H9 (cell line): Measurements from ENCODE around the gene TUBA4A. TPM values are rescaled to one million over a fixed set of nuclear protein-coding genes. Genes with fewer than 3 reads are reported as not detected.

Experiments used
- DNase-seq: peaks from one replicate; pipeline ENCODE4 v3.0.0-alpha.2; 2017
- H2AFZ ChIP-seq: one replicate; pipeline ENCODE4 v1.6.1; 2013; ENCODE audit warnings: mild to moderate bottlenecking, low read length, control low read depth, moderate library complexity
- H2AK5ac ChIP-seq: 2 replicates; pipeline ENCODE4 v1.6.1; 2013; ENCODE audit warnings: low read length, control low read depth, mixed read lengths; ENCODE audit not compliant: insufficient read length
- H2BK120ac ChIP-seq: one replicate; pipeline ENCODE4 v1.6.1; 2013; ENCODE audit warnings: low read depth, mild to moderate bottlenecking, low read length, control low read depth, inconsistent platforms; ENCODE audit not compliant: poor library complexity, severe bottlenecking
- H2BK12ac ChIP-seq: 2 replicates; pipeline ENCODE4 v1.6.1; 2013; ENCODE audit warnings: low read length, control low read depth, mixed read lengths, low read depth; ENCODE audit not compliant: insufficient read length
- H2BK15ac ChIP-seq: 2 replicates; pipeline ENCODE4 v1.6.1; 2013; ENCODE audit warnings: low read depth, low read length, control low read depth
- H2BK20ac ChIP-seq: one replicate; pipeline ENCODE4 v1.6.1; 2013; ENCODE audit warnings: low read depth, mild to moderate bottlenecking, low read length, control low read depth, inconsistent platforms; ENCODE audit not compliant: poor library complexity, severe bottlenecking
- H2BK5ac ChIP-seq: 2 replicates; pipeline ENCODE4 v1.6.1; 2013; ENCODE audit warnings: low read length, control low read depth, mixed read lengths; ENCODE audit not compliant: insufficient read length
- H3K14ac ChIP-seq: 2 replicates; pipeline ENCODE4 v1.6.1; 2013; ENCODE audit warnings: low read length, control low read depth; ENCODE audit not compliant: insufficient read depth
- H3K18ac ChIP-seq: 2 replicates; pipeline ENCODE4 v1.6.1; 2013; ENCODE audit warnings: low read depth, mild to moderate bottlenecking, mixed read lengths, low read length, control low read depth; ENCODE audit not compliant: insufficient read length
- H3K23ac ChIP-seq: 2 replicates; pipeline ENCODE4 v1.6.1; 2013; ENCODE audit warnings: low read length, control low read depth, mixed read lengths, low read depth; ENCODE audit not compliant: insufficient read length
- H3K23me2 ChIP-seq: 2 replicates; pipeline ENCODE4 v1.6.1; 2013; ENCODE audit warnings: low read depth, mild to moderate bottlenecking, mixed read lengths, low read length, control low read depth; ENCODE audit not compliant: insufficient read length, poor library complexity, severe bottlenecking
- H3K27ac ChIP-seq: 2 replicates; pipeline ENCODE4 v1.5.1; 2013; ENCODE audit warnings: low read length, control low read depth, mixed read lengths, low read depth; ENCODE audit not compliant: insufficient read length
- H3K27me3 ChIP-seq: 2 replicates; pipeline ENCODE4 v1.6.1; 2013; ENCODE audit warnings: low read length, control low read depth, inconsistent platforms; ENCODE audit not compliant: insufficient read depth
- H3K4ac ChIP-seq: 2 replicates; pipeline ENCODE4 v1.6.1; 2013; ENCODE audit warnings: low read depth, mild to moderate bottlenecking, control low read depth, inconsistent platforms, low read length, moderate library complexity
- H3K4me1 ChIP-seq: 2 replicates; pipeline ENCODE4 v1.6.1; 2013; ENCODE audit warnings: low read length, control low read depth, inconsistent platforms; ENCODE audit not compliant: insufficient read depth
- H3K4me2 ChIP-seq: 2 replicates; pipeline ENCODE4 v1.6.1; 2013; ENCODE audit warnings: low read length, control low read depth, mixed read lengths; ENCODE audit not compliant: insufficient read length, insufficient read depth
- H3K56ac ChIP-seq: 2 replicates; pipeline ENCODE4 v1.6.1; 2013; ENCODE audit warnings: low read depth, mild to moderate bottlenecking, mixed read lengths, low read length, control low read depth; ENCODE audit not compliant: insufficient read length
- H3K79me1 ChIP-seq: 2 replicates; pipeline ENCODE4 v1.6.1; 2013; ENCODE audit warnings: low read depth, mild to moderate bottlenecking, moderate library complexity, low read length, control low read depth, inconsistent platforms; ENCODE audit not compliant: insufficient read depth, poor library complexity, severe bottlenecking
- H3K79me2 ChIP-seq: 2 replicates; pipeline ENCODE4 v1.6.1; 2013; ENCODE audit warnings: low read length, control low read depth, inconsistent platforms; ENCODE audit not compliant: insufficient read depth
- H3K9ac ChIP-seq: 2 replicates; pipeline ENCODE4 v1.6.1; 2013; ENCODE audit warnings: low read length, control low read depth, mixed read lengths; ENCODE audit not compliant: insufficient read length; ENCODE audit errors: extremely low read depth
- H3K9me3 ChIP-seq: one replicate; pipeline ENCODE4 v1.6.1; 2013; ENCODE audit warnings: low read depth, low read length, inconsistent platforms; ENCODE audit not compliant: control insufficient read depth
- H3T11ph ChIP-seq: one replicate; pipeline ENCODE4 v1.6.1; 2013; ENCODE audit warnings: mild to moderate bottlenecking, low read length, control low read depth, inconsistent platforms
- H4K20me1 ChIP-seq: one replicate; pipeline ENCODE4 v1.6.1; 2013; ENCODE audit not compliant: control insufficient read depth, insufficient read length, insufficient read depth
- H4K5ac ChIP-seq: 2 replicates; pipeline ENCODE4 v1.6.1; 2013; ENCODE audit warnings: low read depth, mild to moderate bottlenecking, mixed read lengths, low read length, control low read depth; ENCODE audit not compliant: insufficient read length
- H4K8ac ChIP-seq: replicated peaks from 2 replicates; pipeline ENCODE4 v1.6.1; 2013; ENCODE audit warnings: low read length, control low read depth, mixed read lengths, low read depth; ENCODE audit not compliant: insufficient read length
- H4K91ac ChIP-seq: 2 replicates; pipeline ENCODE4 v1.6.1; 2013; ENCODE audit warnings: low read depth, mild to moderate bottlenecking, moderate library complexity, mixed read lengths, low read length, control low read depth; ENCODE audit not compliant: insufficient read length
- H3K27ac Mint-ChIP-seq, 3 experiments: 2 replicates in 2 of 3; 3 replicates in 1 of 3; pipeline ENCODE4 v1.8.0; 2020 to 2021; ENCODE audit warnings: mixed read lengths in 3 of 3, mild to moderate bottlenecking in 1 of 3, moderate library complexity in 1 of 3
- H3K27me3 Mint-ChIP-seq: 2 replicates; pipeline ENCODE4 v1.8.0; 2021; ENCODE audit warnings: low read depth, mild to moderate bottlenecking, moderate library complexity, mixed read lengths
- H3K36me3 Mint-ChIP-seq, 3 experiments: 2 replicates in 2 of 3; 3 replicates in 1 of 3; pipeline ENCODE4 v1.8.0; 2020 to 2021; ENCODE audit warnings: low read depth in 3 of 3, mixed read lengths in 3 of 3; ENCODE audit not compliant: insufficient read depth in 1 of 3
- H3K4me1 Mint-ChIP-seq, 2 experiments: 2 replicates each; pipeline ENCODE4 v1.8.0; 2020; ENCODE audit warnings: mixed read lengths in 2 of 2
- H3K4me3 Mint-ChIP-seq, 2 experiments: 2 replicates in 1 of 2; 3 replicates in 1 of 2; pipeline ENCODE4 v1.8.0; 2020 to 2021; ENCODE audit warnings: mild to moderate bottlenecking in 2 of 2, mixed read lengths in 2 of 2, moderate library complexity in 1 of 2
- H3K9me3 Mint-ChIP-seq, 2 experiments: 2 replicates in 1 of 2; 3 replicates in 1 of 2; pipeline ENCODE4 v1.8.0; 2020; ENCODE audit warnings: mild to moderate bottlenecking in 2 of 2, mixed read lengths in 2 of 2, moderate library complexity in 1 of 2
- CTCF ChIP-seq: fragments of 200-600 bp; sonication (generic); conservative IDR thresholded peaks from 3 replicates; pipeline ENCODE4 v1.8.0; 2021; ENCODE audit warnings: antibody characterized with exemption, mild to moderate bottlenecking
- WGBS: extraction: QIAGEN DNeasy Blood & Tissue Kit; methylation state at CpG from one replicate; pipeline ENCODE4 v1.1.7; 2013; ENCODE audit warnings: missing lambda C conversion rate, low lambda C conversion rate, mixed read lengths; ENCODE audit not compliant: insufficient read length; ENCODE audit errors: extremely low coverage; 5-methylcytosine and 5-hydroxymethylcytosine counted together
- total RNA-seq: library from RNA; stranded (reverse); gene quantifications from 2 replicates; pipeline ENCODE4 v1.2.1, GENCODE V29; 2021

TUBA4A gene
- total RNA-seq, 1 experiment from 2014 or later: 25.5 TPM

GRCh38 chr2:219248845-219249202, 4.9 kb downstream of the TUBA4A start:
- Histone ChIP-seq H3K4ac (no peak overlapping the region), H3K27me3 (no peaks in the 10 kb centered on the region), H3K23ac (no peak overlapping the region), H3K14ac (no peak overlapping the region; the same call in 1 of the 2 replicates), H3K27ac (no peak overlapping the region), H3K23me2 (peaks cover 14% of the 10 kb centered on the region), H4K8ac (no peak overlapping the region), H3K56ac (no peak overlapping the region), H3K79me1 (no peaks in the 10 kb centered on the region), H2BK120ac (no peak overlapping the region), H2BK5ac (no peak overlapping the region), H2BK15ac (no peak overlapping the region), H4K20me1 (no peaks in the 10 kb centered on the region), H2AK5ac (no peak overlapping the region), H3K79me2 (no peaks in the 10 kb centered on the region), H4K91ac (no peak overlapping the region), H3K9ac (peak overlapping the region; percentile 6), H2BK12ac (no peak overlapping the region), H4K5ac (no peak overlapping the region), H2AFZ (no peak overlapping the region), H3K4me2 (no peak overlapping the region), H3K18ac (no peak overlapping the region), H3K9me3 (no peaks in the 10 kb centered on the region), H2BK20ac (no peak overlapping the region), H3K4me1 (peaks cover 5% of the 10 kb centered on the region), H3T11ph (no peak overlapping the region)
- TF ChIP-seq CTCF: no peak
- Mint-ChIP-seq H3K27me3 (peaks cover 30% of the 10 kb centered on the region), H3K36me3 (peaks cover 9 to 24% (median 23%) of the 10 kb centered on the region in 3 experiments; a peak in 6 of 7 replicates), H3K4me3 (peak overlapping the region in 1 of 2 experiments; percentile 35; a peak in 2 of 5 replicates), H3K9me3 (no peaks in the 10 kb centered on the region), H3K4me1 (peaks cover 33 to 43% of the 10 kb centered on the region in 2 experiments), H3K27ac (peak overlapping the region in 2 of 3 experiments; percentile 76 to 81; a peak in 5 of 7 replicates)
- DNase-seq: no peak
- whole genome bisulfite sequencing: no CpG with 5 or more reads among the region's 2 CpGs
